ENCODE results near the gene EPRS1.

Gene EPRS1

DNA sequence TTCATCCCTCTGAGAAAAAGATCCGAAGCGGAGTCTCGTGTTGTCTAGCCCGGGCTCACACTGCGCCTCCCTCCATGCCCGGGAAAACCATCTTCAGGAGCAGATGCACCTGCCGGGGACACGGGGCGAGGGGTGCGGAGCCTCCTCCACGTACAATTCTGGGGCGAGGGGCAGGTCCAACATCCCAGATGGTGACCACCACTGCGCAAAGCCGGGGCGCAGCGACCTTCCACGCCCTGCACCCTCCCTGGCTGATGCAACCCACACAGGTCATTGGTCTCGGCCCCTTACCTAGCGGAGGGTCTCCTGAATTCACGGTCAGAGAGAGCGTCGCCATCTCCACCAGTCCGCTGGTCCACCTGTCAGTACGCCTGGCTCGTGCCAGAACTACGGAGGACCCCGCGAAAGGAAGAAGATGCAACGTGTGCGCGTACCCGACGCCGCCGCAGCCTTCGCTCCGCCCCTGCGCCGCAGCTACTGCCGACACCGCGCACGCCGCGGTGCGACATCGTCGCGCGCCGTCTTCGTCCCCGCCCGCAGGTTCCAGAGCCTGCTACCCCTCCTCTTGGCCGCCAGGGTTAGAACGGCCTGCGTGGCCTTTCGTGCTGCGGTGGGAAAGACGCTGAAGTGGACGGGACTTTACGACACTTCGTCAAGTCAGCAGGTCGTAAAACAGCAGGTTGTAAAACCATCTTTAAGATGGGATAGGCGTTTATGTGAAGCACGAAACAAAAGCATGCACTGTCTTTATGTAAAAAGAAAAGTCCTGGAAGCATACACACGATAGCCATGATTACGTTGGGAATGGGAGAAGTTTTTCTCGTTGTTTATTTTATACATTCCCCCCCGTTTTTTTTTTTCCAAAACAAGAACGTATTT is at the start of gene EPRS1 (continued):
- TF ChIP-seq TRIM28 (IDR thresholded peaks at IDR 0.05; ENCODE audit: borderline replicate concordance, low read length): peak; percentile 95; the same call in 1 of the 2 replicates
- TF ChIP-seq, protein P1, sequence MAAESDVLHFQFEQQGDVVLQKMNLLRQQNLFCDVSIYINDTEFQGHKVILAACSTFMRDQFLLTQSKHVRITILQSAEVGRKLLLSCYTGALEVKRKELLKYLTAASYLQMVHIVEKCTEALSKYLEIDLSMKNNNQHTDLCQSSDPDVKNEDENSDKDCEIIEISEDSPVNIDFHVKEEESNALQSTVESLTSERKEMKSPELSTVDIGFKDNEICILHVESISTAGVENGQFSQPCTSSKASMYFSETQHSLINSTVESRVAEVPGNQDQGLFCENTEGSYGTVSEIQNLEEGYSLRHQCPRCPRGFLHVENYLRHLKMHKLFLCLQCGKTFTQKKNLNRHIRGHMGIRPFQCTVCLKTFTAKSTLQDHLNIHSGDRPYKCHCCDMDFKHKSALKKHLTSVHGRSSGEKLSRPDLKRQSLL (tag by site-specific recombination; IDR thresholded peaks at IDR 0.05): peak; percentile 29; the same call in 1 of the 2 replicates
- TF ChIP-seq OSR2 (tag by site-specific recombination; IDR thresholded peaks at IDR 0.05): peak; percentile 60
- TF ChIP-seq ZNF610 (tag by site-specific recombination; IDR thresholded peaks at IDR 0.05; ENCODE audit: borderline replicate concordance): peak; percentile 63
- TF ChIP-seq, protein P2, sequence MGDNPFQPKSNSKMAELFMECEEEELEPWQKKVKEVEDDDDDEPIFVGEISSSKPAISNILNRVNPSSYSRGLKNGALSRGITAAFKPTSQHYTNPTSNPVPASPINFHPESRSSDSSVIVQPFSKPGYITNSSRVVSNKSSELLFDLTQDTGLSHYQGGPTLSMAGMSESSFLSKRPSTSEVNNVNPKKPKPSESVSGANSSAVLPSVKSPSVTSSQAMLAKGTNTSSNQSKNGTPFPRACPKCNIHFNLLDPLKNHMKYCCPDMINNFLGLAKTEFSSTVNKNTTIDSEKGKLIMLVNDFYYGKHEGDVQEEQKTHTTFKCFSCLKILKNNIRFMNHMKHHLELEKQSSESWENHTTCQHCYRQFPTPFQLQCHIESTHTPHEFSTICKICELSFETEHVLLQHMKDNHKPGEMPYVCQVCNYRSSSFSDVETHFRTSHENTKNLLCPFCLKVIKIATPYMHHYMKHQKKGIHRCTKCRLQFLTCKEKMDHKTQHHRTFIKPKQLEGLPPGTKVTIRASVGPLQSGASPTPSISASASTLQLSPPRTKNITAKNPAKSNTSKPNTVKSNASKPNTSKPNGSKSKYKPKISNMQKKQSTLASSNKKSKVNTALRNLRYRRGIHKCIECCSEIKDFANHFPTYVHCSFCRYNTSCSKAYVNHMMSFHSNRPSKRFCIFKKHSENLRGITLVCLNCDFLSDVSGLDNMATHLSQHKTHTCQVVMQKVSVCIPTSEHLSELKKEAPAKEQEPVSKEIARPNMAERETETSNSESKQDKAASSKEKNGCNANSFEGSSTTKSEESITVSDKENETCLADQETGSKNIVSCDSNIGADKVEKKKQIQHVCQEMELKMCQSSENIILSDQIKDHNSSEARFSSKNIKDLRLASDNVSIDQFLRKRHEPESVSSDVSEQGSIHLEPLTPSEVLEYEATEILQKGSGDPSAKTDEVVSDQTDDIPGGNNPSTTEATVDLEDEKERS (tag by site-specific recombination; IDR thresholded peaks at IDR 0.05): no peak
- TF ChIP-seq, protein P3, sequence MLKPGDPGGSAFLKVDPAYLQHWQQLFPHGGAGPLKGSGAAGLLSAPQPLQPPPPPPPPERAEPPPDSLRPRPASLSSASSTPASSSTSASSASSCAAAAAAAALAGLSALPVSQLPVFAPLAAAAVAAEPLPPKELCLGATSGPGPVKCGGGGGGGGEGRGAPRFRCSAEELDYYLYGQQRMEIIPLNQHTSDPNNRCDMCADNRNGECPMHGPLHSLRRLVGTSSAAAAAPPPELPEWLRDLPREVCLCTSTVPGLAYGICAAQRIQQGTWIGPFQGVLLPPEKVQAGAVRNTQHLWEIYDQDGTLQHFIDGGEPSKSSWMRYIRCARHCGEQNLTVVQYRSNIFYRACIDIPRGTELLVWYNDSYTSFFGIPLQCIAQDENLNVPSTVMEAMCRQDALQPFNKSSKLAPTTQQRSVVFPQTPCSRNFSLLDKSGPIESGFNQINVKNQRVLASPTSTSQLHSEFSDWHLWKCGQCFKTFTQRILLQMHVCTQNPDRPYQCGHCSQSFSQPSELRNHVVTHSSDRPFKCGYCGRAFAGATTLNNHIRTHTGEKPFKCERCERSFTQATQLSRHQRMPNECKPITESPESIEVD (tag by site-specific recombination; IDR thresholded peaks at IDR 0.05): peak; percentile 94
- TF ChIP-seq ZNF600 (tag by site-specific recombination; IDR thresholded peaks at IDR 0.05): peak; percentile 99
- 0 out of 2 replicates have a peak, but pooled peaks have one; percentile 17 for TF ChIP-seq REPIN1 (tag by site-specific recombination; IDR thresholded peaks at IDR 0.05; ENCODE audit: low read depth)
- no peak for TF ChIP-seq ZNF404 (tag by site-specific recombination; IDR thresholded peaks at IDR 0.05)
- TF ChIP-seq, protein P4, sequence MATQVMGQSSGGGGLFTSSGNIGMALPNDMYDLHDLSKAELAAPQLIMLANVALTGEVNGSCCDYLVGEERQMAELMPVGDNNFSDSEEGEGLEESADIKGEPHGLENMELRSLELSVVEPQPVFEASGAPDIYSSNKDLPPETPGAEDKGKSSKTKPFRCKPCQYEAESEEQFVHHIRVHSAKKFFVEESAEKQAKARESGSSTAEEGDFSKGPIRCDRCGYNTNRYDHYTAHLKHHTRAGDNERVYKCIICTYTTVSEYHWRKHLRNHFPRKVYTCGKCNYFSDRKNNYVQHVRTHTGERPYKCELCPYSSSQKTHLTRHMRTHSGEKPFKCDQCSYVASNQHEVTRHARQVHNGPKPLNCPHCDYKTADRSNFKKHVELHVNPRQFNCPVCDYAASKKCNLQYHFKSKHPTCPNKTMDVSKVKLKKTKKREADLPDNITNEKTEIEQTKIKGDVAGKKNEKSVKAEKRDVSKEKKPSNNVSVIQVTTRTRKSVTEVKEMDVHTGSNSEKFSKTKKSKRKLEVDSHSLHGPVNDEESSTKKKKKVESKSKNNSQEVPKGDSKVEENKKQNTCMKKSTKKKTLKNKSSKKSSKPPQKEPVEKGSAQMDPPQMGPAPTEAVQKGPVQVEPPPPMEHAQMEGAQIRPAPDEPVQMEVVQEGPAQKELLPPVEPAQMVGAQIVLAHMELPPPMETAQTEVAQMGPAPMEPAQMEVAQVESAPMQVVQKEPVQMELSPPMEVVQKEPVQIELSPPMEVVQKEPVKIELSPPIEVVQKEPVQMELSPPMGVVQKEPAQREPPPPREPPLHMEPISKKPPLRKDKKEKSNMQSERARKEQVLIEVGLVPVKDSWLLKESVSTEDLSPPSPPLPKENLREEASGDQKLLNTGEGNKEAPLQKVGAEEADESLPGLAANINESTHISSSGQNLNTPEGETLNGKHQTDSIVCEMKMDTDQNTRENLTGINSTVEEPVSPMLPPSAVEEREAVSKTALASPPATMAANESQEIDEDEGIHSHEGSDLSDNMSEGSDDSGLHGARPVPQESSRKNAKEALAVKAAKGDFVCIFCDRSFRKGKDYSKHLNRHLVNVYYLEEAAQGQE (tag by site-specific recombination; IDR thresholded peaks at IDR 0.05): 0 out of 2 replicates have a peak, but pooled peaks have one; percentile 34
- TF ChIP-seq SP2 (tag by site-specific recombination; IDR thresholded peaks at IDR 0.05): peak; percentile 59
- TF ChIP-seq KLF8 (tag by site-specific recombination; IDR thresholded peaks at IDR 0.05): peak; percentile 69
- TF ChIP-seq, protein P5, sequence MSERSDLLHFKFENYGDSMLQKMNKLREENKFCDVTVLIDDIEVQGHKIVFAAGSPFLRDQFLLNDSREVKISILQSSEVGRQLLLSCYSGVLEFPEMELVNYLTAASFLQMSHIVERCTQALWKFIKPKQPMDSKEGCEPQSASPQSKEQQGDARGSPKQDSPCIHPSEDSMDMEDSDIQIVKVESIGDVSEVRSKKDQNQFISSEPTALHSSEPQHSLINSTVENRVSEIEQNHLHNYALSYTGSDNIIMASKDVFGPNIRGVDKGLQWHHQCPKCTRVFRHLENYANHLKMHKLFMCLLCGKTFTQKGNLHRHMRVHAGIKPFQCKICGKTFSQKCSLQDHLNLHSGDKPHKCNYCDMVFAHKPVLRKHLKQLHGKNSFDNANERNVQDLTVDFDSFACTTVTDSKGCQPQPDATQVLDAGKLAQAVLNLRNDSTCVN (tag by site-specific recombination; optimal IDR thresholded peaks at IDR 0.05): peak; percentile 99
- peak; percentile 27; the same call in 1 of the 2 replicates for TF ChIP-seq ZFHX2 (tag by site-specific recombination; conservative IDR thresholded peaks at IDR 0.05)
- no peak; the same call in 1 of the 2 replicates for TF ChIP-seq ZNF146 (tag by site-specific recombination; IDR thresholded peaks at IDR 0.05)
- peak; percentile 83 for TF ChIP-seq ZNF843 (tag by site-specific recombination; IDR thresholded peaks at IDR 0.05)
- TF ChIP-seq KLF16 (tag by site-specific recombination; IDR thresholded peaks at IDR 0.05): peak; percentile 63; the same call in 1 of the 2 replicates
- 0 out of 2 replicates have a peak, but pooled peaks have one; percentile 4 for TF ChIP-seq HOXC10 (CRISPR knock-in tag; IDR thresholded peaks at IDR 0.05)
- TF ChIP-seq, protein P6, sequence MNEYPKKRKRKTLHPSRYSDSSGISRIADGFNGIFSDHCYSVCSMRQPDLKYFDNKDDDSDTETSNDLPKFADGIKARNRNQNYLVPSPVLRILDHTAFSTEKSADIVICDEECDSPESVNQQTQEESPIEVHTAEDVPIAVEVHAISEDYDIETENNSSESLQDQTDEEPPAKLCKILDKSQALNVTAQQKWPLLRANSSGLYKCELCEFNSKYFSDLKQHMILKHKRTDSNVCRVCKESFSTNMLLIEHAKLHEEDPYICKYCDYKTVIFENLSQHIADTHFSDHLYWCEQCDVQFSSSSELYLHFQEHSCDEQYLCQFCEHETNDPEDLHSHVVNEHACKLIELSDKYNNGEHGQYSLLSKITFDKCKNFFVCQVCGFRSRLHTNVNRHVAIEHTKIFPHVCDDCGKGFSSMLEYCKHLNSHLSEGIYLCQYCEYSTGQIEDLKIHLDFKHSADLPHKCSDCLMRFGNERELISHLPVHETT (tag by site-specific recombination; IDR thresholded peaks at IDR 0.05): no peak
- TF ChIP-seq ZNF394 (tag by site-specific recombination; IDR thresholded peaks at IDR 0.05; ENCODE audit: borderline replicate concordance): peak; percentile 44; the same call in 1 of the 2 replicates
- TF ChIP-seq, protein P7, sequence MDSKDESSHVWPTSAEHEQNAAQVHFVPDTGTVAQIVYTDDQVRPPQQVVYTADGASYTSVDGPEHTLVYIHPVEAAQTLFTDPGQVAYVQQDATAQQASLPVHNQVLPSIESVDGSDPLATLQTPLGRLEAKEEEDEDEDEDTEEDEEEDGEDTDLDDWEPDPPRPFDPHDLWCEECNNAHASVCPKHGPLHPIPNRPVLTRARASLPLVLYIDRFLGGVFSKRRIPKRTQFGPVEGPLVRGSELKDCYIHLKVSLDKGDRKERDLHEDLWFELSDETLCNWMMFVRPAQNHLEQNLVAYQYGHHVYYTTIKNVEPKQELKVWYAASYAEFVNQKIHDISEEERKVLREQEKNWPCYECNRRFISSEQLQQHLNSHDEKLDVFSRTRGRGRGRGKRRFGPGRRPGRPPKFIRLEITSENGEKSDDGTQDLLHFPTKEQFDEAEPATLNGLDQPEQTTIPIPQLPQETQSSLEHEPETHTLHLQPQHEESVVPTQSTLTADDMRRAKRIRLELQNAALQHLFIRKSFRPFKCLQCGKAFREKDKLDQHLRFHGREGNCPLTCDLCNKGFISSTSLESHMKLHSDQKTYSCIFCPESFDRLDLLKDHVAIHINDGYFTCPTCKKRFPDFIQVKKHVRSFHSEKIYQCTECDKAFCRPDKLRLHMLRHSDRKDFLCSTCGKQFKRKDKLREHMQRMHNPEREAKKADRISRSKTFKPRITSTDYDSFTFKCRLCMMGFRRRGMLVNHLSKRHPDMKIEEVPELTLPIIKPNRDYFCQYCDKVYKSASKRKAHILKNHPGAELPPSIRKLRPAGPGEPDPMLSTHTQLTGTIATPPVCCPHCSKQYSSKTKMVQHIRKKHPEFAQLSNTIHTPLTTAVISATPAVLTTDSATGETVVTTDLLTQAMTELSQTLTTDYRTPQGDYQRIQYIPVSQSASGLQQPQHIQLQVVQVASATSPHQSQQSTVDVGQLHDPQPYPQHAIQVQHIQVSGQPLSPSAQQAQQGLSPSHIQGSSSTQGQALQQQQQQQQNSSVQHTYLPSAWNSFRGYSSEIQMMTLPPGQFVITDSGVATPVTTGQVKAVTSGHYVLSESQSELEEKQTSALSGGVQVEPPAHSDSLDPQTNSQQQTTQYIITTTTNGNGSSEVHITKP (tag by site-specific recombination; IDR thresholded peaks at IDR 0.05): peak; percentile 95
- peak; percentile 38 for TF ChIP-seq WT1 (tag by site-specific recombination; IDR thresholded peaks at IDR 0.05)
